GM18861 (cell line): Measurements from ENCODE around the gene DPY19L2.
"Not testable (repeated sequence)": the region's sequence is repeated elsewhere in the genome, so short reads cannot be mapped to it uniquely, and the experiment has no call there.

Source experiments
- ATAC-seq: cut with Tn5 transposase; IDR thresholded peaks from one replicate; pipeline ENCODE4 v1.9.1; 2021; ENCODE audit not compliant: unreplicated experiment

The DPY19L2 gene

GRCh38 chr12:63538656-63539055 lies 129.6 kb downstream of the DPY19L2 start:
- not testable (repeated sequence) for ATAC-seq

- not testable (repeated sequence) for ATAC-seq
Measured at GRCh38 chr12:63537838-63538237, 130.5 kb downstream of the DPY19L2 start.

GRCh38 chr12:63529641-63530040 lies 138.7 kb downstream of the DPY19L2 start:
- ATAC-seq = not testable (repeated sequence)

GRCh38 chr12:63525831-63526230 lies 142.5 kb downstream of the DPY19L2 start:
- no peak for ATAC-seq

- ATAC-seq = no peak
Measured at GRCh38 chr12:63521706-63522105, 146.6 kb downstream of the DPY19L2 start.
